Inflammatory macrophage treated with lipopolysaccharide for 4 hours (primary cell): ENCODE measurements around the gene TIPIN.

Experiments
- DNase-seq: peaks from one replicate; pipeline ENCODE4 v3.0.0-alpha.2; 2020

TIPIN gene

DNA sequence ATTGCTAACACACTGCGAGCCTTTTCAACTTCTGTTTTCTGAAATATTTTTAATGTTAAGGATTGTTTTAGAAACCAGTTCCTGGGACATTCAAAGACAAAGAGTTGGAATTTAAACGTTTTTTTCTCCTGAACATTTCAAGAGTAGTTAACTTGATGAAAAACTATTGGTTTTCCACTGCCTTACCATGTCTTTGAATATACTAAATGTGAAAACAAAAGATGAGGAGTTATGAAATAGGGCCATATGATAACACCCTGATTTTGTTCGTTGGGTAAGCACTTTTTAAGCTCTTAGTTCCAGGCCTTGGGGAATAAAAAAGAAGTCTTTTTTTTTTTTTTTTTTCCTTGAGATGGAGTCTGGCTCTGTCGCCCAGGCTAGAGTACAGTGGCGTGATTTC lies 60.3 kb downstream of the TIPIN start:
- no peak for DNase-seq

DNA sequence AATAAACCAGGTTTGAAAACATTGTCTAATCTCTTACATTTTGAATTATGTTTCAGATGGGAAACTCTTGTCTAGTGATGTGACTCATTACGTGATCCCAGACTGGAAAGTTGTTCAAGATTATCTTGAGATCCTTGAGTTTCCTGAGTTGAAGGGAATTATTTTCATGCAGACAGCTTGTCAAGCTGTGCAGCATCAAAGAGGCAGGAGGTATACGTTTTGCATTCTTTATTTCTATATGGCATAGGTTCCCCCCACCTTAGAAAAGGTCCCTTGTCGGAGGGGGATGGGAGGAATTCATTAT lies 61.6 kb downstream of the TIPIN start:
- no peak for DNase-seq

DNA sequence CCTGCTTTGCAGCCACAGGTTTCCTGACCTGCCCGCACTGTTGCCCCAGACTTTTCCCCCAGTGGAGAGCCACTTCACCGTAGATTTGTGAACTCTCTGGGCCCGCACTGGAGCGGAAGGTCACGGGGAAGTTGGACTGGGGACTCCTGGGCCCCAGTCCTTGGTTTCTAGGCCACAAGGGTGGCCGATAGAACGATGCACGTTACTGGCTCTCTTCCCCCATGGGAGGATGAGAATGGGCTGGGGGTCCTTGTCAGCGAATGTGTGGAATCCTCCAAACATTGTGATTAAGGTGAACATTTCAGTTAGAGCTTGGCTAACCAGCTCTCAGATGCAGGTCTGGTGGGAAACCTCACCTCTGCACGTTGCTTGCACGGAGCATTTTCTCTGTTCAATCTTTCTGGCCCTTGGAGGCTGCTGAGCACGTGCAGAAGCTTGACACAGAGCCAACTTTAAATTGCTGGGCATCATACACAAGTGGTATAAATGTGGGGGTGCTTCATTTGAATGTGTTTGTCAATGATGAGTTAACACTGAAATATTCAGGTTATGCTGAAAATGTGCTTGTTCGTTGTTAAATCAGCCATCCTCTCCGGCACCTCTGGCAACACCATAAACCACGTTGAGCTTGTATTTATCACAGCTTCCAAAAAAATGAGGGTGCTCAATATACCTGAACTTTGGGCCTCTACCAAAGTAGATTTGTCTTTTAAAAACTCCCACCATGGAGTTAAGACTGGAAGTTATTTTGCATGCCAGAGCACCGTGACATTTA lies 62.1 kb downstream of the TIPIN start:
- peak; percentile 35 for DNase-seq

DNA sequence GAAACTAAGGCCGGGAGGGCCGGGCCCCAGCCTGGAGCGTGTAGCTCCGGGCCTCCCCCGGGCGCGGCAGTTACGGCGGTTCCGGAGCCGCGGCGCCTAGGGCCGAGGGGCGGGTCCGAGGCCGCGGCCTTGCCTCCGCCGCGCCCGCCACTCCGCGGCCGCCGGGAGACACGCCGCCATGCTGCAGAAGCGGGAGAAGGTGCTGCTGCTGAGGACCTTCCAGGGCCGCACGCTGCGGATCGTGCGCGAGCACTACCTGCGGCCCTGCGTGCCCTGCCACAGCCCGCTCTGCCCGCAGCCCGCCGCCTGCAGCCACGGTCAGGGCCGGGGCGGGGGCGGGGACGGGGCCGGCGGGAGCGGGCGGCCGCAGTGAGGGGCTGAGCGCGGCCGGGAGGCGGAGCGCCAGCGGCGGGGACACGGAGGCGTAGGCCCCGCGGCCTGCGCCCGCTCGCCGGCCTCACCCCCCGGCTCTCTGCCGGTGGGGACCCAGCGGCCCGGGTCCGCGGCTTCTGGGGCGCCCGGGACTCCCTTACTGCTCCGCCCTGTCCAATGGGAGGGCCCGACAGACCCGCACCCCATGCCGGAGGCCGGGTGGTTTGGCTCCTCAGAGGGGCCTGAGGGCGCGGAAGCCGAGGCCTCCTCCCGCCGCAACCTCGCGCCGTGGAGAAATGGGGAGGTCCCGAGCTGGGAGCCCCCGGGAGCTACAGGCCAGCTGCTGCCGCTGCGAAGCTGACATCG lies 62.9 kb downstream of the TIPIN start, which contains the start of gene DIS3L:
DIS3L (plus strand) TSS at position 150 of the 738 bp plus-strand sequence; CDS start at position 179, 29 bp downstream.
- DNase-seq: peak; percentile 63

DNA sequence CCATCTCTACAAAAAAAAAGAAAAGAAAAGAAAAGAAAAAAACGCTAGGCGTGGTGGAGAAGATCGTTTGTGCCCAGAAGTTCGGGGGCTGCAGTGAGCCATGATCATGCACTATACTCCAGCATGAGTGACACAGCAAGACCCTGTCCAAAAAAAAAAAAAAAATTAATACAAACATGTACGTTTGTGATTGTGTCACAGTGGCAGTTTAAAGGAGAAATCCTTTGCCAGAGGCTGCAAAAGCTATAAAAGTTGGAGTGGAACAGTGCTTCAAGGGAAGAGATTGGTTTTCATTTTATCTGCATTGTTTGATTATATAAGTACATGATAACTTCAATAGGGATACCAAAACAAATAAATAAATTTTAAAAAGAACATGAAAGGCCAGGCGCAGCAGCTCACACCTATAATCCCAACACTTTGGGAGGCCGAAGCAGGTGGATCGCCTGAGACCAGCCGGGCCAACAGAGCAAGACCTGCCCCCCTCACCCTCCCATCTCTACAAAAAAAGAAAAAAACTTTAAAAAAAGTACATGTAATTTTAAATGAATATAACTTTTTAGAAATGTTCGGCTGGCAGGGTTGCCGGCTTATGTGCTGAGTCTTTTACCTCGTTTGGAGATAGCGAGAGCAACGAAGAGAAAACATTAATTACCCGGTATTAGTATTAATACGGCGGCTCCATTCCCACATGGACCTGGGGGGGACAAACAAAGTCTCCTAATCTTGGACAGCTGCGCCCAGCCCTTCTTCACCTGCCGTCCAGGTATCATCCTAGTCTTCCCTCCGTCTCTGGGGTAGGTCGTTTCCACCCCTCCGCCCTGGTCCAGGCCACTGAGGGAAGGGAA lies 63.7 kb downstream of the TIPIN start:
- DNase-seq: no peak

DNA sequence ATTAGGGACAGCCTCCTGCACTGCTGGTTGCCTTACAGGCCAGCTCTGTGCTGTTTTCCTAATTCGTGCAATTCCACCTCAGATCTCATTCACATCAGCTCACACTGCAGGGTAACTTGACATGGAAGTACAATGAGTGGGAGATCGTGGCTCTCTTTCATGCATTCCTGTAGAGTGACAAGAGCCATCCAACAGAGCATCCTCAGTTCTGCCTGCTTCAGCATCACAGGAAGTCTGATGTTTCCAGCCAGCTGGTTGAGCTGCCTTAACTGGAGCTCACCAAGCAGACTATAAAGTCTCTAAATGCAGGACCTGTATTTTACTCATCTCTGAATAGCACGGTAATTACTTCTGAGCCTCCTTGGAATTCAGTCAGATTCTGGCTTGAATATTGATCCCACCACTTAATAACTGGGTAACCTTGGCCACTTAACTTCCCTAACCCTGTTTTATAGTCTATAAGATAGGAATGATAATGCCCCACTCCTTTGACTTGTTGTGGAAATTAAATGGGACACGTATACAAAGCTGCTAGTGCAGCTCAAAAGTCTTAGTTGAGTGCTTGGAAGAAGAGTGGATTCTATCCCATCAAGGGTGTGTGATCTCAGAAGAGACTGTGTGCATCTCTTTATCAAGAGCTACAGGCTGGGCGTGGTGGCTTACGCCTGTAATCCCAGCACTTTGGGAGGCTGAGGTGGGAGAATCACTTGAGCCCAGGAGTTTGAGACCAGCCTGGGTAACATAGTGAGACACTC lies 64.5 kb downstream of the TIPIN start:
- no peak for DNase-seq

DNA sequence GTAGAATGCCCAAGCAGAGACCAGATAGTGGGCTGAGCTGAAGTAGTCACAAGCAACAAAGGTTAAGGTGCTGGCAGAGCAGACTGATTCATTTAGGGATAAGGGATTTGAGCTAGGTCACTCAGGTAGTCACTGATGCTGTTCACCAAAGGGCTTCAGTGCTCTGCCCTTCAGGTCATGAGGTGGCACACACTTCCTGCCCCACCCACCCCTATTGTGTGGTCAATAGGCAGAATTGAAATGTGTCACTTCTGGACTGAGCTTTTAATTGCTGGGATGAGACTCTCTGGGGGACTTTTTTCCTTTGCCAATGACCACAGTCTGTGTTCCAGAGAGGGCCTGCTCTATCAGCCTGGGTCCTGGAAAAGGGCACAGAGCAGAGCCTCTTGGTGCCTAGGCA lies 66.0 kb downstream of the TIPIN start:
- DNase-seq: no peak

DNA sequence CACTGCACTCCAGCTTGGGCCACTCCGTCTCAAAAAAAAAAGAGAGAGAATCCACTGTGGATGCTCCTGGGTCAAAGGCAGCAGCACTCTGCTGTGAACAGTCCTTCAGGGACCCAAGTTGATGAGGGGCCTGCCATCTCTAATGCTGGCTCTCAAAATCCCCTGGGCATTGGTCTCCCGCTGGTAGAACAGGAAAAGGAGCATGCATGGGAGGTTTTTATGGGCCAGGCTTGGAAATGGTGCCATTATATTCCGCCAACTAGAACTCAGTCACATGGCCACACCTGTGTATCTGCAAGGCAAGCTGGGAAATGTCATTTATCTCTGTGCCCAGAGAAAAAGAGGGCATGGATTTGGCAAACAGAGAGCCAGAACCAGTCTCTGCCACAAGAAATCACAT lies 66.5 kb downstream of the TIPIN start:
- no peak for DNase-seq

DNA sequence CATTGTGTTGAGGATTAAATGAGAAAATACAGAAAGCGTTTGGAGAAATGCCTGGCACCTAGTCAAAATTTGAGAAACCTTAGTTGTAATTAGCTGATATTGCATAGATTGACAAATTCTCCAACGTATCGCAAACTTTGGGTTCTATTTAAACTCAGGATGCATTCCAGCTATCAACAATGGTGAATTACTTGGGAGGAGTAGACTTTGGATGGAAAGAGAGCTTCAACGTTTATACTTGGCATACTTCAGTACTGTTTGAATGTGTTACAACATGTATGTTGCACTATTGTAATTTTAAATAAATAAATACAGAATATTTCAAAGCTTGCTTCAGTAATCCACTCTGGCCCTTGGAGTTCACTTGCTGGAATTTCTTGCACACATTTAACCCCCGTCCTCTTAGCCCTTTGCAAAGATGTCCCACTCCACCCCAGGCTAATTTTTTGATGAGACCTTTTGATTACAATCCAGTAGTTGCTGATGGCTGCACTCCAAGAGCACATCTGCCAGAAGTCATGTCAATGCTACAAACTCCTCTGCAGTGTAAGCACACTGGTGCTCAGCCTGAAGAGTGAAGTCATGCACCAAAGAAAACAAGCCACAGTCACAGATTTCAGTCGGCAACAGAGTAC lies 67.8 kb downstream of the TIPIN start:
- DNase-seq: no peak

DNA sequence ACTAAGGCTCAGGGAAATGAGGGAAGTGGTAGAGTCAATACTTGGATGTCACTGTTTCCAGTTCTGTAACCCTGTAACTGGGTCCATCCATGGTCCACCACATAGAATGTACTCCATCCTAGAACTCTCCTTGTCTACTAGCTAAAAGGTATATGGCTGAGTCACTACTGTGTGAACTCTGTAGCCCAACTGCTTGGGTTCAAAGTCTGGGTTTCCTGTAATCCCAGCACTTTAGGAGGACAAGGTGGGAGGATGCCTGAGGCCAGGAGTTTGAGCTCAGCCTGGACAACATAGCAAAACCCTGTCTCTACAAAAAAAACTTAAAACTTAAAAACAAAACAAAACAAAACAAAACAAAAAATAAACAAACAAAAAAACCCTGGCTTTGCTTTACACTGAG lies 68.4 kb downstream of the TIPIN start:
- no peak for DNase-seq

DNA sequence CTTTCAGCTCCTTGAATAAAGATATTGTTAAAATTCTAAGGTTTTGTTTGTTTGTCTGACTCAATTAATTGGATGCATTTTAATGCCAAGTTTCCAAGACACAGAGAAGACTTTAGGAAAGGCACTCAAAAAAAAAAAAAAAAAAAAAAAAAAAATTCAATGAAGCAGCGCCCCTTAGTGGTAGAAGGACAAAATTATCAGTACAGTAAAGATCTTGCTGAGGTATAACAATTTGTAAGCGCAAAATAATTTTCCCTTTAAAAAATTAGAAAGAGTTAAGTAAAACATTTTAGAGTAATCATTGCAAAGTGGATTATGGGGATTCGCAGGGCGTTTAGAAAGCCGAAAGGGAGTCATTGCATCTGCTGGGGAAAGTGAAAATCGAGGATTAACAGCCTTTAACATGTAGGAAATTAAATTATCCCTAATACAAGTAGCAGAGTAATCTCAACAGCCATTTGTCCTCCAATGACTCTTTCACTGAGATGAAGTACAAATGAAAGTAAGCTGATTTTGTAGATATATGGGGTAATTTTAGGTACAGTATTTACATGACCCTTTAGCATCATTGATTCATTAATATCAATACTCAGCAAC lies 68.9 kb downstream of the TIPIN start:
- peak; percentile 40 for DNase-seq
